DND-41 (cell line): ENCODE results near the gene PPFIA2.

ENCODE experiments used
- CTCF ChIP-seq: IDR thresholded peaks from 2 replicates; pipeline ENCODE4 v1.5.1; 2012; ENCODE audit warnings: borderline replicate concordance, low read length, moderate library complexity, mild to moderate bottlenecking; ENCODE audit not compliant: poor library complexity, severe bottlenecking; ENCODE audit errors: extremely low read depth
- EZH2 ChIP-seq: IDR thresholded peaks from 3 replicates; pipeline ENCODE4 v1.6.1; 2012; ENCODE audit warnings: borderline replicate concordance, low read depth, mild to moderate bottlenecking, moderate library complexity, low read length, inconsistent platforms; ENCODE audit not compliant: severe bottlenecking

DNA sequence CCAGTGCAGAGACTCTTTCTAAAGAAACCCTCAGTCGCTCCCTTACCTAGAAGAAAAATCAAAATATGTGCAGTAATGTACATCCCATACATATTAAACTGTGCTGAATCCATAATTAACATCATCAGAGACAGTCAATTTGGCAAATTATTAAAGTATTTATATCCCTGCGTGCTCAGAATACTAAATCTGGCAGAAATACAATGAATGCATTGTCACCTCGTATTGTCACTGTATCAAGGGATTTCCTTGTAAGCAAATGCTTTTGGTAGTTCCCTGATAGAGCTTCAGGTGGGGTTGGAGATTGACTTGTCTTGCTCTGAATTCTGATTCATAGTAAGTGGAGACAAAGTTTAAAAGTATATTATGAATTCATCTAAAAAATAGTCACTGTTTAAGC is 319.1 kb downstream of the PPFIA2 start:
- TF ChIP-seq CTCF: no peak
- no peak for TF ChIP-seq EZH2
